Keratinocyte (primary cell): ENCODE measurements around the gene SPRED3. TPM values are rescaled to one million over a fixed set of nuclear protein-coding genes. Genes with fewer than 3 reads are reported as not detected.

Experiments used
- DNase-seq: peaks from one replicate; pipeline ENCODE4 v3.0.0-alpha.2; 2011; ENCODE audit warnings: low read depth, missing footprints, low spot score
- FAIRE-seq: peaks from 2 replicates; lab custom pipeline; 2011; peaks lifted over from hg19 to GRCh38; lab: Jason Lieb, UNC
- H2AFZ ChIP-seq: 2 replicates; pipeline ENCODE4 v1.6.0; 2012; ENCODE audit warnings: low read length, control low read depth, inconsistent platforms; ENCODE audit not compliant: control insufficient read depth
- H3K27ac ChIP-seq: 2 replicates; pipeline ENCODE4 v1.5.1; 2011; ENCODE audit warnings: low read length; ENCODE audit not compliant: control insufficient read depth, insufficient read depth
- H3K27me3 ChIP-seq: 3 replicates; pipeline ENCODE4 v1.6.0; 2011; ENCODE audit warnings: low read length; ENCODE audit not compliant: control insufficient read depth, insufficient read depth; ENCODE audit errors: extremely low read depth
- H3K36me3 ChIP-seq, 2 experiments: 2 replicates in 1 of 2; 3 replicates in 1 of 2; pipeline ENCODE4 v1.5.1; 2011; ENCODE audit warnings: low read length in 2 of 2, mild to moderate bottlenecking in 1 of 2; ENCODE audit not compliant: control insufficient read depth in 2 of 2, insufficient read depth in 2 of 2; ENCODE audit errors: extremely low read depth in 1 of 2
- H3K4me1 ChIP-seq: 3 replicates; pipeline ENCODE4 v1.5.1; 2011; ENCODE audit warnings: low read length; ENCODE audit not compliant: control insufficient read depth, insufficient read depth; ENCODE audit errors: extremely low read depth
- H3K4me2 ChIP-seq: 3 replicates; pipeline ENCODE4 v1.6.0; 2011; ENCODE audit warnings: low read depth, low read length; ENCODE audit not compliant: control insufficient read depth, insufficient read depth; ENCODE audit errors: extremely low read depth
- H3K4me3 ChIP-seq, 3 experiments: fragments of 200-600 bp in 1 of 3; sonication (generic) in 1 of 3; 2 replicates in 2 of 3; 3 replicates in 1 of 3; pipeline ENCODE4 v1.5.1; 2011 to 2016; ENCODE audit warnings: low read length in 3 of 3, mild to moderate bottlenecking in 3 of 3, control low read depth in 2 of 3, inconsistent platforms in 1 of 3, low read depth in 1 of 3, mixed read lengths in 1 of 3, mixed run types in 1 of 3, moderate library complexity in 1 of 3; ENCODE audit not compliant: control insufficient read depth in 2 of 3, insufficient read depth in 2 of 3; ENCODE audit errors: extremely low read depth in 1 of 3
- H3K79me2 ChIP-seq: 2 replicates; pipeline ENCODE4 v1.6.0; 2012; ENCODE audit warnings: low read length; ENCODE audit not compliant: control insufficient read depth, insufficient read depth
- H3K9ac ChIP-seq: 3 replicates; pipeline ENCODE4 v1.6.0; 2011; ENCODE audit warnings: low read length; ENCODE audit not compliant: control insufficient read depth, insufficient read depth; ENCODE audit errors: extremely low read depth
- H3K9me1 ChIP-seq: 3 replicates; pipeline ENCODE4 v1.6.0; 2011; ENCODE audit warnings: low read length; ENCODE audit not compliant: control insufficient read depth, insufficient read depth; ENCODE audit errors: extremely low read depth
- H3K9me3 ChIP-seq: 2 replicates; pipeline ENCODE4 v1.5.1; 2012; ENCODE audit warnings: low read depth, low read length; ENCODE audit not compliant: control insufficient read depth
- H4K20me1 ChIP-seq: 3 replicates; pipeline ENCODE4 v1.6.0; 2011; ENCODE audit warnings: low read length; ENCODE audit not compliant: control insufficient read depth, insufficient read depth; ENCODE audit errors: extremely low read depth
- CTCF ChIP-seq, 3 experiments: IDR thresholded peaks in 1 of 3; conservative IDR thresholded peaks in 1 of 3; optimal IDR thresholded peaks in 1 of 3; 2 replicates in 2 of 3; 3 replicates in 1 of 3; pipeline versions ENCODE3 to v1.5.1; 2011; ENCODE audit warnings: low read length in 3 of 3, mild to moderate bottlenecking in 3 of 3, moderate library complexity in 2 of 3, control low read depth in 1 of 3, inconsistent platforms in 1 of 3; ENCODE audit not compliant: insufficient read depth in 2 of 3; ENCODE audit errors: extremely low read depth in 1 of 3
- EZH2 ChIP-seq: IDR thresholded peaks from one replicate; pipeline ENCODE4 v1.6.1; 2012; ENCODE audit warnings: inconsistent platforms, mild to moderate bottlenecking, low read length, moderate library complexity
- dilution Hi-C: fragments of 300-500 bp; cut with MboI; formaldehyde crosslinking; loops from one replicate; pipeline ENCODE4 v1.7.0; 2020; ENCODE audit warnings: low sequenced_read_pairs; ENCODE audit not compliant: extremely low pct_ligation_motif_present
- polyA plus RNA-seq, 5 experiments: library from polyadenylated mRNA; depleted of rRNA in 3 of 5; stranded (reverse) in 3 of 5; stranded (forward) in 1 of 5; unstranded in 1 of 5; fragments of >200 nt; gene quantifications; 1 replicate in 1 of 5; 2 replicates in 3 of 5; 3 replicates in 1 of 5; pipeline versions ENCODE4 v1.2.1 to v1.2.3, GENCODE V29; 2011 to 2012; ENCODE audit warnings: missing spikeins in 2 of 5, low read depth in 1 of 5, low replicate concordance in 1 of 5

SPRED3 gene
- polyA plus RNA-seq, 1 donor (not counting 4 experiments of a cell fraction or from before 2014, with no cell fraction given), result 2.6 TPM

GRCh38 chr19:38422438-38422837, 33.9 kb downstream of the SPRED3 start:
- Histone ChIP-seq H3K27me3 (peaks cover 13% of the 10 kb centered on the region), H3K79me2 (no peaks in the 10 kb centered on the region), H3K27ac (no peak overlapping the region), H4K20me1 (no peaks in the 10 kb centered on the region), H3K9ac (no peak overlapping the region), H3K4me3 (no peak overlapping the region), H3K4me2 (no peak overlapping the region), H3K4me1 (peaks cover 7% of the 10 kb centered on the region), H3K36me3 (no peaks in the 10 kb centered on the region), H3K9me3 (no peaks in the 10 kb centered on the region), H3K9me1 (no peaks in the 10 kb centered on the region), H2AFZ (no peak overlapping the region)
- dilution Hi-C loops, result no loop called here
- TF ChIP-seq CTCF (optimal IDR thresholded peaks at IDR 0.05 in 1 of 3, IDR thresholded peaks at IDR 0.05 in 1 of 3, conservative IDR thresholded peaks at IDR 0.05 in 1 of 3; ENCODE audit: extremely low read depth in 1 of 3, insufficient read depth in 2 of 3, low read length in 3 of 3) (no peak), EZH2 (no peak)
- no peak for DNase-seq
- no peak for FAIRE-seq

DNA sequence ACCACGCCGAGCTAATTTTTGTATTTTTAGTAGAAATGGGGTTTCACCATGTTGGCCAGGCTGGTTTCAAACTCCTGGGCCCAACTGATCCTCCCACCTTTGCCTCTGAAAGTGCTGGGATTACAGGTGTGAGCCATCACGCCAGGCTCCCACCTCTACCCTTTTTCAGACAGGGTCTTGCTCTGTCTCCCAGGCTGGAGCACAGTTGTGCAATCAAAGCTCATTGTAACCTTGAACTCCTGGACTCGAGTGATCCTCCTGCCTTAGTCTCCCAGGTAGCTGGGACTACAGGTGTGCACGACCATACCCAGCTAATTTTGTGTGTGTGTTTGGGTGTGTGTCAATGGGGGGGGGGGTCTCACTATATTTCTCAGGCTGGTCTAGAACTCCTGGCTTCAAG, 35.8 kb downstream of the SPRED3 start:
- TF ChIP-seq EZH2 (no peak), CTCF (optimal IDR thresholded peaks at IDR 0.05 in 1 of 3, IDR thresholded peaks at IDR 0.05 in 1 of 3, conservative IDR thresholded peaks at IDR 0.05 in 1 of 3; ENCODE audit: extremely low read depth in 1 of 3, insufficient read depth in 2 of 3, low read length in 3 of 3) (no peak)
- dilution Hi-C loops, result no loop called here
- no peaks in the 10 kb centered on the region for H3K79me2 ChIP-seq
- H3K4me1 ChIP-seq, result no peaks in the 10 kb centered on the region
- no peak overlapping the region for H3K9ac ChIP-seq
- H3K9me3 ChIP-seq, result no peaks in the 10 kb centered on the region
- no peaks in the 10 kb centered on the region for H3K9me1 ChIP-seq
- DNase-seq (no peak), FAIRE-seq (no peak)
- no peaks in the 10 kb centered on the region for H4K20me1 ChIP-seq
- H3K27ac ChIP-seq, result no peak overlapping the region
- H3K4me2 ChIP-seq, result no peak overlapping the region
- H2AFZ ChIP-seq, result no peak overlapping the region
- no peaks in the 10 kb centered on the region for H3K36me3 ChIP-seq
- H3K27me3 ChIP-seq, result peaks cover 5% of the 10 kb centered on the region
- H3K4me3 ChIP-seq, result no peak overlapping the region
